ENCODE data around the gene EOMES. TPM values are rescaled to one million over a fixed set of nuclear protein-coding genes. Genes with fewer than 3 reads are reported as not detected.
A peak's percentile ranks its signal among the peaks of the same experiment; 100 is the strongest.

Gene EOMES
- total and polyA plus RNA-seq, 2 of the 8 experiments (the other 6 are each of a cell fraction or from before 2014, with no cell fraction given), result 0.09 to 0.47 TPM

DNA sequence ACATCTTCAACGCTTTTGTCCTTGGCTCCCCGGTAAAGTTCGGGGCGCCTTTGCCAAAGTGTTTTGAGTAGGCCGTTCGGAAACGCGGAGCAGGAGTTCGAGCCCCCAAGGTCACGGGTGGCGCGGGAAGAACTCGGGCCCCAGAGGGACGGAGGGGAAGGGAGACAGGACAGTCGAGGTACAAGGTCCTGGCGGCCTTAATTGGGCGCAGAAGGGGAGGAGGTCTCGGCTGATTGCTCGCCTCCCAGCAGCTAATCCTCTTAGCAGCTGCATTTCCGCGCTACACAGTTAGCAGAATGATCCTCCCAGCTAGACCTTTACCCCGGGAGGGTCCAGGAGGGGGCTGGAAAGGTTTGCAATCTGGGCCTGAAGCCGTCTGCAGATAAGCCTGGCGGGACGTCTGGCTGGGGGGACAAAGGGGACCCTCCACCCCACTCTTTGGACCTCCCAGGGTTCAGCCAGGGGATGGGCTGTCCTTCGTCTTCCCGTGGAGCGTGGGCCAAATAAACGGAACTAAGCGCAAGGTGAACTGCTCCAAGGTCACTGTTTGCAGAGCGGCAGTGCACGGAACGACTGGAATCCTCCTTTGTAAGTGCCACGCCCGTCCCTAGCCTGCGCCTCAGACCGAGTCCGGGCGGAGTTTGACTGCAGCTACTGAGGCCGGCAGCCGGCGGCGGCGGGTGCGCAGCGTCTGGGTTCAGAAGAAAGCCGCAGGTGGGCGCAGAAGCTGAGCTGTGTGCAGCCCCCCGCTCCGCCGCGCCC, 7.2 kb downstream of the EOMES start:
- no peak overlapping the region for H3K14ac ChIP-seq (ENCODE audit: insufficient read length)
- H3K4me1 ChIP-seq (replicated peaks in 1 of 4; ENCODE audit: control insufficient read depth in 3 of 4, insufficient read depth in 4 of 4, low read length in 3 of 4), result peaks cover 6 to 25% (median 21%) of the 10 kb centered on the region in 4 experiments
- H3K36me3 ChIP-seq (ENCODE audit: control insufficient read depth in 2 of 4, insufficient read depth in 4 of 4, low read length in 3 of 4), result no peaks in the 10 kb centered on the region
- peak overlapping the region; percentile 26; the same call in 1 of the 2 replicates for H2AK5ac ChIP-seq (ENCODE audit: low read depth, low read length)
- H2BK20ac ChIP-seq (ENCODE audit: low read length), result no peak overlapping the region
- peaks cover 69 to 86% (median 78%) of the 10 kb centered on the region in 4 experiments for H3K27me3 ChIP-seq (replicated peaks in 1 of 4; ENCODE audit: control insufficient read depth in 3 of 4, extremely low read depth in 1 of 4, insufficient read depth in 3 of 4, low read length in 3 of 4)
- no peak overlapping the region for H2BK120ac ChIP-seq (replicated peaks; ENCODE audit: low read depth, low read length)
- no peak overlapping the region for H3K56ac ChIP-seq (replicated peaks; ENCODE audit: insufficient read length, low read depth, low read length)
- no peaks in the 10 kb centered on the region for H3K9me3 ChIP-seq (ENCODE audit: insufficient read depth in 2 of 2, low read depth in 1 of 2, low read length in 1 of 2)
- no peak overlapping the region for H2BK15ac ChIP-seq (ENCODE audit: low read length)
- H3K27ac ChIP-seq (ENCODE audit: low read depth, low read length), result no peak overlapping the region
- H4K8ac ChIP-seq (ENCODE audit: extremely low read depth, insufficient read depth, low read length), result no peak overlapping the region
- H2BK12ac ChIP-seq (ENCODE audit: low read depth, low read length), result no peak overlapping the region; the same call in 1 of the 2 replicates
- FAIRE-seq (no peak), DNase-seq (ENCODE audit: low read depth in 1 of 2, low spot score in 2 of 2) (peak in 1 of 2 experiments; percentile 74)
- WGBS, 2 experiments (ENCODE audit: extremely low coverage in 1 of 2, insufficient coverage in 1 of 2, insufficient read length in 1 of 2, insufficient replicate concordance in 2 of 2, low coverage in 1 of 2, low lambda C conversion rate in 2 of 2, missing lambda C conversion rate in 1 of 2), result 3% methylated on average over 52 of the region's 52 CpGs; no CpG with 5 or more reads in 1 of the 2 experiments
- 0 out of 2 replicates have a peak overlapping the region, but pooled peaks have one; percentile 28 for H3K18ac ChIP-seq (ENCODE audit: extremely low read depth, low read length)
- H3K9ac ChIP-seq (replicated peaks in 1 of 4; ENCODE audit: extremely low read depth in 1 of 4, low read depth in 3 of 4, low read length in 3 of 4), result no peak overlapping the region
- no peak overlapping the region for H3K23ac ChIP-seq (ENCODE audit: insufficient read length)
- H3K23me2 ChIP-seq (ENCODE audit: low read depth, low read length), result peaks cover 5% of the 10 kb centered on the region; the same call in 1 of the 2 replicates
- peak overlapping the region in 3 of 4 experiments; percentile 21 to 57 (median 29); a peak in 6 of 8 replicates for H3K4me3 ChIP-seq (ENCODE audit: extremely low read depth in 1 of 4, insufficient read depth in 2 of 4, low read depth in 3 of 4, low read length in 4 of 4)
- POLR2A ChIA-PET (ENCODE audit: partially characterized antibody), result no interaction called here
- peak overlapping the region; percentile 77 to 81 for H3K4me2 ChIP-seq (ENCODE audit: insufficient read depth in 1 of 2, low read depth in 2 of 2, low read length in 2 of 2)
- no peak overlapping the region for H2BK5ac ChIP-seq (ENCODE audit: low read depth, low read length)
- H4K20me1 ChIP-seq (replicated peaks in 1 of 2; ENCODE audit: control insufficient read depth in 1 of 2, insufficient read depth in 2 of 2, low read length in 2 of 2), result peaks cover 7 to 15% of the 10 kb centered on the region in 2 experiments
- H4K91ac ChIP-seq (replicated peaks; ENCODE audit: insufficient read length, low read length), result no peak overlapping the region
- no peaks in the 10 kb centered on the region for H3K79me1 ChIP-seq (ENCODE audit: low read depth, low read length)
- no peak overlapping the region for H4K5ac ChIP-seq (ENCODE audit: insufficient read length, low read depth, low read length)
- H3K4ac ChIP-seq (replicated peaks; ENCODE audit: insufficient read length, low read depth, low read length), result no peak overlapping the region
- no peaks in the 10 kb centered on the region for H3K79me2 ChIP-seq (ENCODE audit: control insufficient read depth in 1 of 2, insufficient read depth in 2 of 2, low read length in 2 of 2)
- CTCF ChIA-PET (ENCODE audit: partially characterized antibody), result interaction anchor here (1.9 to 2.2 kb wide), 2 partner anchors 9 to 14 kb away, joined by 7 to 14 read pairs; no protein-coding TSS in a partner anchor
- H2AFZ ChIP-seq (ENCODE audit: low read length), result no peak overlapping the region
- TF ChIP-seq RNF2 (IDR thresholded peaks at IDR 0.05; ENCODE audit: borderline replicate concordance, low read depth, low read length, missing control alignments, poor library complexity, severe bottlenecking) (peak; percentile 91), GABPA (IDR thresholded peaks at IDR 0.05; ENCODE audit: borderline replicate concordance, insufficient read depth, low read length) (no peak), SIN3A (conservative IDR thresholded peaks at IDR 0.05 in 1 of 2, IDR thresholded peaks at IDR 0.05 in 1 of 2; ENCODE audit: low read depth in 1 of 2, low read length in 2 of 2) (0 out of 4 replicates have a peak, but pooled peaks of 1 of the 2 experiments have one; percentile 33)

All from H1 (cell line).